NCI-H2196 (cell line): ENCODE measurements around the gene ENOX1.

Source experiments
- DNase-seq: peaks from one replicate; lab custom pipeline; 2025; ENCODE audit not compliant: unreplicated experiment; lab: John Stamatoyannopoulos, UW

The ENOX1 gene

GRCh38 chr13:43785650-43786471, 911 bp downstream of the ENOX1 start:
- DNase-seq: no peak

GRCh38 chr13:43785261-43785649, 1.5 kb downstream of the ENOX1 start:
- no peak for DNase-seq

- no peak for DNase-seq
Observed at GRCh38 chr13:43784496-43784895, 2.3 kb downstream of the ENOX1 start.

GRCh38 chr13:43783820-43784219, 3.0 kb downstream of the ENOX1 start:
- DNase-seq: peak; percentile 44

- DNase-seq: no peak
Observed at GRCh38 chr13:43782686-43783085, 4.1 kb downstream of the ENOX1 start.

- DNase-seq: no peak
Observed at GRCh38 chr13:43780666-43781065, 6.1 kb downstream of the ENOX1 start.

- DNase-seq: no peak
Observed at GRCh38 chr13:43776501-43777079, 10.2 kb downstream of the ENOX1 start.

- DNase-seq: no peak
Observed at GRCh38 chr13:43776006-43776405, 10.8 kb downstream of the ENOX1 start.

- no peak for DNase-seq
Observed at GRCh38 chr13:43773602-43774001, 13.2 kb downstream of the ENOX1 start.

- DNase-seq: no peak
Observed at GRCh38 chr13:43770871-43771270, 15.9 kb downstream of the ENOX1 start.

- DNase-seq: no peak
Observed at GRCh38 chr13:43769529-43769928, 17.2 kb downstream of the ENOX1 start.

- DNase-seq: no peak
Observed at GRCh38 chr13:43767341-43767931, 19.3 kb downstream of the ENOX1 start.

- DNase-seq: no peak
Observed at GRCh38 chr13:43766725-43767124, 20.0 kb downstream of the ENOX1 start.

- DNase-seq: no peak
Observed at GRCh38 chr13:43764349-43764748, 22.4 kb downstream of the ENOX1 start.

GRCh38 chr13:43763143-43763759, 23.5 kb downstream of the ENOX1 start:
- DNase-seq: no peak

- no peak for DNase-seq
Observed at GRCh38 chr13:43761616-43762315, 25.0 kb downstream of the ENOX1 start.

GRCh38 chr13:43760257-43760656, 26.5 kb downstream of the ENOX1 start:
- no peak for DNase-seq

- no peak for DNase-seq
Observed at GRCh38 chr13:43758834-43759233, 27.9 kb downstream of the ENOX1 start.

- DNase-seq: no peak
Observed at GRCh38 chr13:43757266-43757665, 29.5 kb downstream of the ENOX1 start.

- no peak for DNase-seq
Observed at GRCh38 chr13:43755844-43756243, 30.9 kb downstream of the ENOX1 start.

GRCh38 chr13:43751624-43752023, 35.1 kb downstream of the ENOX1 start:
- DNase-seq: no peak
